ENCODE results near the gene SRPX2.

SRPX2 gene

GRCh38 chrX:100643956-100644860 is at the start of gene SRPX2:
SRPX2 (plus strand) TSS chrX:100644199; CDS start chrX:100646323, 2,124 bp downstream.
- DNase-seq = no peak

DNA sequence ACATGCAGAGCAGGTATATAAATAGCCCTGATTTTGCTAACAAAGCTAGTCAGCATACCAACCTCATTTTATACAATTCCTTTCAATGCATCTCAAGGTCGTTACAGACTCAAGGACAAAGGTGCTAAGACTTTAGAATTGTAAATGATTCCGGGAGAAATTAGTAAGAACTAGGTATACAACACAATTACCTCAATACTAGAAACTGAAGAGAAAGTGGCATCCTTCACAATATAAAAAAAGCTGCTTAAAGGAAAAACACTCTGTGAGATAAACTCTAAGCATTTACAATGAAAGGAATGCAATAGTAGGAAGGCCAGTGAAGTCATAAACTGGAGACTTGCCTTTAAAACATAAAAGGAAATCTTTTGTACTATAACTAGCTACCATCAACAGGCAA is 47.4 kb upstream of the SRPX2 start:
- no peak for DNase-seq

- no peak for DNase-seq
Observed at GRCh38 chrX:100599456-100599855, 44.5 kb upstream of the SRPX2 start.

GRCh38 chrX:100600340-100600739 is 43.7 kb upstream of the SRPX2 start:
- no peak for DNase-seq

DNA sequence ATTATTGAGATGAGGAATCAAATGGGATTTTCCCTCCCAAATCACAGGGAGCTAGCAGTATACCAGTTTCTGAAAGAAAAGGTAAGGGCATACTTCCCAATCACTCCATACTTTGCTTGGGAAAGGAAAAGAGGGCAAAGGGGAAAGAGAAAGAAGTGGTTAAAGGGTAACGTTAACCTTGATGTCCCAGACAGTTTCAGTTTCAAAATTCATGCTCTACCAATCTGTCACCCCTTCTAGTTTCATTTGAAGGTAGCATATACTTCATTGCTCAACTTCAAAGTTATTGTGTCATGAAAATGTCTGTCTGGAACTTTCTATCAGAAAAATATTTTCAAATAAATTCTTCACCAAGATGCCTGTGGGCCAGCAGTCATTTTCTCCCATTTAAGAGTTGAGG is 43.2 kb upstream of the SRPX2 start:
- no peak for DNase-seq

- peak; percentile 10 for DNase-seq
Observed at GRCh38 chrX:100606753-100607152, 37.2 kb upstream of the SRPX2 start.

DNA sequence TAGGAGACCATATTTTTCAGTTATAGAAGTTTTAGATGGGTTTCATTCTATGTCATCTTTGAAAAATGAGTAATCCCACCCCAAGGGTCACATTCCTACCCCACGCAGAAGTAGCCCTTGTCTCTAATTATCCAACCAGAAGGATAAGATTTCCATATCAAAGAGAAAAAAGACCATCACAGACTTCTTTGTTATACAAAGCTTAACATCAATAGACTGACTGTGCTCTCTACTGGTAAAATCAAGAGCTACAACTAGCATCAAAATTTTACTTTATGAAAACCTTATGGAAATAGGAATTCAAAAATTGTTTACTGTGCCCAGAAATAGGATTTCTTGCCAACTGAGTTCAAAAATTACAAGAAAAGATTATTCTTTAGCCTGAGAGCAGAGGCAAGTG is 34.4 kb upstream of the SRPX2 start:
- no peak for DNase-seq

DNA sequence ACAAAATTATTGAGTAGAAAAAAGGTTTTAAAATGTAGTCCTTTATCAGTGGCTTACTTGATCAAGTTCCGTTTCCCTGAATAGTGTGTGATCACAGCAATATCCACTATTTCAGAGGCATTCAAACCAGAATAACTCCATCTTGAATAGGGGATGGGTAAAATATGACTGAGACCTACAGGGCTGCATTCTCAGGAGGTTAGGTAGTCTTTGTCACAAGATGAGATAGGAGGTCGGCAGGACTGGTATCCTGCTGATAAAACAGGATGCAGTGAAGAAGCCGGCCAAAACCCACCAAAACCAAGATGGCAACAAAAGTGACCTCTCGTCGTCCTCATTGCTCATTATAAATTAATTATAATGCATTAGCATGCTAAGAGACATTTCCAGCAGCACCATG is 32.0 kb upstream of the SRPX2 start:
- no peak for DNase-seq

GRCh38 chrX:100615005-100615404 is 29.0 kb upstream of the SRPX2 start:
- no peak for DNase-seq

GRCh38 chrX:100623001-100623400 is 21.0 kb upstream of the SRPX2 start:
- no peak for DNase-seq

DNA sequence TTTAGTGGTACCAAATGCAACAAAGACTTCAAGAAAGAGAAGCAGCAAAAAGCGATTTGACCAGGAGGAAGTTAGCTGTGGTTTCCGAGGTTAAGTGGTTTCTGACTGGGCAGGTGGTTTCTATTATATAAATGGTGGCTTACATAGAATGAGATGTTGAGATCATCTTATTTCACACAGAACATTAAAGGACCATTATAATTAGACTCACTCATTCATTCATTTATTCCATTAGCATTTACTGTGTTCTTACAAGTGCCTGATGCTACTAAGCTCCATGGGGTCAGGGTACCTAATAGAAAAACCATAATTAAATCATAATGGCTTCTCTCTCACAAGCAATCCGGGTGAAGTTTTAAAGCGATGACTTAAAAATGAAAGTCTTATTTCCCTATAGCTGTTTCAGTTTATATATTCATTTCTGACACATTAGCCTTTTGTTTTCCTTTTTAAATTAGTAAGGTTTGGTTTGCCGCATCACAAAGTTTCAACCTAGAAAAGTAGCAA is 18.0 kb upstream of the SRPX2 start:
- DNase-seq = peak; percentile 0

- DNase-seq = no peak
Observed at GRCh38 chrX:100635040-100635439, 9.0 kb upstream of the SRPX2 start.

- no peak for DNase-seq
Observed at GRCh38 chrX:100635989-100636320, 8.0 kb upstream of the SRPX2 start.

DNA sequence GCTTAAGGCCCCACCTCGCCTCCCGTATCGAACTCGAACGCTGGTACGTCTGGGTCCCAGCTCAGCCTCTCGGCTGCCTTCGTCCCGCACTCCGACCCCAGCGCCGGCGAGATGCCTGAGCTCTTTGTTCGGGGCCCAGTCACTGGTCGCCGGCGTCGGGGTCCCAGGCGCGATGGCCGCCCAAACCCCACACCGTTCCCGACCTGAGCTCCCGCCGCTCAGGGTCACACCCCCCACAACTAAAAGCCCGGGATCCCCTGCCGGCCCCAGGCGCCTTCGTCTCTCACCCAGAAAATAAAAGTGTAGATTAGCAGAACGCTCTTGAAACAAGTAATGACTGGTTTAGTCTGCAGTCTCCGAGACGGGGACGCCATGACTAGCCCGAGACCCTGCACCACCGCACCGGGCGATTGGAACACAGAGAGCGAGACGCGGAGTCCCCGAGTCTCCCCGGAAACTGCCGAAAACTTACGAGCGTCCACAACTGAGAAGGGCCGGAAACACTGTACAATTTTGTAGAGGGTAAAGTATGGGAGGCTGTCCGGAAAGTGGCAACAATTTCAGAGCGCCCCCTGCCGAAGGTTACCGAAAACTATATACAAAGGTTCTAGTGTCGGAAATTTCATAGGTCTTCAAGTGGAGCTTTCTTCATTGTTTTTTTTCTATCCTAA is 7.5 kb upstream of the SRPX2 start, which contains the start of gene TSPAN6:
TSPAN6 (minus strand) TSS at position 486 of the 671 bp plus-strand sequence; CDS start at position 374, 112 bp downstream.
- no peak for DNase-seq

DNA sequence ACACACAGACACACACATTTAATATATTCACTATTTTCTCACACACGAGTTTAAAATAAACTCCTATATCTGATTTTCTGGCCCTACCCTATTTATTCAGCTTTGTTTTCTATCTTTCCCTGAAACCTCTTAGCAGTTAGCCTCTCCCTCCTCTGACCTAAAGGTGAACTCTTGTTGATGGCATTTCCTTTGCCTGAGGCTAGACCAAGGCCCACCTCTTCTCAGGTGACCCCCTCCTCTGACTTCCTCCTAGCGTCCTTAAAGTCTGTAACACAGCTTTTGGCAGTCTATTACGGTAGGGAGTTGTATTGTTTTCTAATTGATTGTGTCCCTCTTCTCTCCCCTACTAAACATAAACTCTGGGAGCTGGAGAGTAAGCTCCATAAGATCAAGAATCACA is 1.7 kb upstream of the SRPX2 start:
- no peak for DNase-seq

GRCh38 chrX:100643212-100643611 is 787 bp upstream of the SRPX2 start:
- DNase-seq = no peak

- no peak for DNase-seq
Observed at GRCh38 chrX:100645106-100645505, 1.1 kb downstream of the SRPX2 start.

GRCh38 chrX:100647095-100647494 is 3.1 kb downstream of the SRPX2 start:
- no peak for DNase-seq

- no peak for DNase-seq
Observed at GRCh38 chrX:100647739-100648138, 3.7 kb downstream of the SRPX2 start.

- no peak for DNase-seq
Observed at GRCh38 chrX:100648458-100649417, 4.7 kb downstream of the SRPX2 start.

- no peak for DNase-seq
Observed at GRCh38 chrX:100649550-100650356, 5.8 kb downstream of the SRPX2 start.

DNA sequence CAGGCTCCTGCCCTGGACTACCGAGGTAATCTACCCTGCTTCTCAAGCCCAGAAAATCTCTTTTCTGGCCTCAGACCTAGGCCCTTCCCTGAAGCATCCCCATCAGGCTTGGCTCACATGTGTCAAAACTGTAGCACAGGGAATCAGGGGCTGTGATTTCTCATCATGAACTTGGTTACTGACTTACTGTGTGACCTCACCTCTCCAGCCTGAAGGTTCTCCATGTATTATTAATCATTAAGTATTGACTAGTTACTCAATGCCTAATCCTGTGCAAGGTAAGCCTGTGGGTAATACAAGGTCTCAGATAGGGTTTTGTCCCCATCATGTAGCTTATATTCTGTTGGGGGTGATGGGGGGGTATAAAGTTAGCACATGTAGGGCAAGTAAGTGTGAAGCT is 6.8 kb downstream of the SRPX2 start:
- no peak for DNase-seq

Measured in GF-D8 (cell line).